Fibroblast of mammary gland (primary cell): ENCODE data around the gene TMEM167A.

Experiments
- DNase-seq: peaks from one replicate; pipeline ENCODE4 v3.0.0-alpha.2; 2010; ENCODE audit warnings: low read depth
- H3K4me3 ChIP-seq: 2 replicates; pipeline ENCODE4 v1.5.1; 2011; ENCODE audit warnings: low read depth, mild to moderate bottlenecking, low read length, moderate library complexity; ENCODE audit not compliant: control insufficient read depth
- CTCF ChIP-seq: conservative IDR thresholded peaks from 2 replicates; pipeline ENCODE4 v1.5.1; 2011; ENCODE audit warnings: low read depth, low read length, inconsistent platforms; ENCODE audit not compliant: control insufficient read depth, insufficient read depth

TMEM167A gene

GRCh38 chr5:83055166-83055565, 22.0 kb downstream of the TMEM167A start:
- no peak overlapping the region for H3K4me3 ChIP-seq
- no peak for DNase-seq
- TF ChIP-seq CTCF = no peak

- no peak for DNase-seq
- no peak overlapping the region for H3K4me3 ChIP-seq
- TF ChIP-seq CTCF = no peak
Measured at GRCh38 chr5:83050723-83051340, 26.4 kb downstream of the TMEM167A start.

GRCh38 chr5:83049370-83049885, 27.8 kb downstream of the TMEM167A start:
- H3K4me3 ChIP-seq = no peak overlapping the region
- no peak for TF ChIP-seq CTCF
- DNase-seq = peak; percentile 15

- no peak overlapping the region for H3K4me3 ChIP-seq
- DNase-seq = no peak
- TF ChIP-seq CTCF = no peak
Measured at GRCh38 chr5:83048811-83049210, 28.4 kb downstream of the TMEM167A start.

GRCh38 chr5:83048277-83048676, 28.9 kb downstream of the TMEM167A start:
- no peak for TF ChIP-seq CTCF
- peak; percentile 27 for DNase-seq
- H3K4me3 ChIP-seq = no peak overlapping the region

- H3K4me3 ChIP-seq = no peak overlapping the region
- TF ChIP-seq CTCF = no peak
- DNase-seq = no peak
Measured at GRCh38 chr5:83044926-83045325, 32.3 kb downstream of the TMEM167A start.

GRCh38 chr5:83042507-83042906, 34.7 kb downstream of the TMEM167A start:
- no peak for DNase-seq
- no peak for TF ChIP-seq CTCF
- no peak overlapping the region for H3K4me3 ChIP-seq
